Fibroblast of lung (primary cell): ENCODE data around the gene ENPP6. TPM values are rescaled to one million over a fixed set of nuclear protein-coding genes. Genes with fewer than 3 reads are reported as not detected.

ENCODE experiments used
- DNase-seq, 2 donors: peaks; one replicate each; pipeline versions ENCODE4 v3.0.0 to v3.0.0-alpha.2; 2010; ENCODE audit warnings: low read depth in 2 of 2
- H2AFZ ChIP-seq: 2 replicates; pipeline ENCODE4 v1.5.1; 2012; ENCODE audit warnings: low read length, control low read depth, inconsistent platforms
- H3K27ac ChIP-seq: 2 replicates; pipeline ENCODE4 v1.5.1; 2011; ENCODE audit warnings: low read length, control low read depth; ENCODE audit not compliant: insufficient read depth
- H3K27me3 ChIP-seq: 2 replicates; pipeline ENCODE4 v1.5.1; 2011; ENCODE audit warnings: mild to moderate bottlenecking, low read length; ENCODE audit not compliant: control insufficient read depth, insufficient read depth
- H3K36me3 ChIP-seq: 2 replicates; pipeline ENCODE4 v1.5.1; 2011; ENCODE audit warnings: low read length; ENCODE audit not compliant: control insufficient read depth, insufficient read depth
- H3K4me1 ChIP-seq: 2 replicates; pipeline ENCODE4 v1.5.1; 2011; ENCODE audit warnings: low read length; ENCODE audit not compliant: control insufficient read depth, insufficient read depth; ENCODE audit errors: extremely low read depth
- H3K4me2 ChIP-seq: 2 replicates; pipeline ENCODE4 v1.5.1; 2011; ENCODE audit warnings: low read length, control low read depth; ENCODE audit not compliant: insufficient read depth; ENCODE audit errors: extremely low read depth
- H3K4me3 ChIP-seq, 4 experiments: fragments of 200-600 bp in 1 of 4; sonication (generic) in 1 of 4; replicated peaks in 1 of 4; 2 replicates each; pipeline ENCODE4 v1.5.1; 2011 to 2016; ENCODE audit warnings: low read length in 4 of 4, low read depth in 3 of 4, mild to moderate bottlenecking in 3 of 4, control low read depth in 2 of 4, inconsistent platforms in 1 of 4, mixed read lengths in 1 of 4; ENCODE audit not compliant: insufficient read depth in 1 of 4; ENCODE audit errors: control extremely low read depth in 1 of 4
- H3K79me2 ChIP-seq: 2 replicates; pipeline ENCODE4 v1.5.1; 2012; ENCODE audit warnings: mild to moderate bottlenecking, low read length, inconsistent platforms; ENCODE audit not compliant: control insufficient read depth, insufficient read depth
- H3K9ac ChIP-seq: 2 replicates; pipeline ENCODE4 v1.5.1; 2011; ENCODE audit warnings: mild to moderate bottlenecking, low read length, control low read depth; ENCODE audit not compliant: insufficient read depth
- H3K9me3 ChIP-seq: 2 replicates; pipeline ENCODE4 v1.5.1; 2012; ENCODE audit warnings: low read depth, low read length; ENCODE audit not compliant: control insufficient read depth, insufficient read depth
- H4K20me1 ChIP-seq: 2 replicates; pipeline ENCODE4 v1.5.1; 2011; ENCODE audit warnings: low read length; ENCODE audit not compliant: control insufficient read depth, insufficient read depth; ENCODE audit errors: extremely low read depth
- CTCF ChIP-seq, 2 donors: IDR thresholded peaks in 1 of 2; conservative IDR thresholded peaks in 1 of 2; 1 replicate in 1 of 2; 2 replicates in 1 of 2; pipeline ENCODE4 v1.5.1; 2011 to 2012; ENCODE audit warnings: low read length in 2 of 2, control low read depth in 1 of 2, inconsistent platforms in 1 of 2, low read depth in 1 of 2, mild to moderate bottlenecking in 1 of 2
- EZH2 ChIP-seq: IDR thresholded peaks from 2 replicates; pipeline ENCODE4 v1.5.1; 2012; ENCODE audit warnings: low read length, control low read depth, mild to moderate bottlenecking; ENCODE audit errors: missing control alignments
- polyA plus RNA-seq, 2 donors: library from polyadenylated mRNA; depleted of rRNA in 1 of 2; stranded (reverse) in 1 of 2; unstranded in 1 of 2; fragments of >200 nt; gene quantifications; 2 replicates each; pipeline ENCODE4 v1.2.1, GENCODE V29; 2011 to 2012; ENCODE audit warnings: missing spikeins in 1 of 2
- total RNA-seq: library from RNA; depleted of rRNA; stranded (reverse); fragments of >200 nt; gene quantifications from 2 replicates; pipeline ENCODE4 v1.2.1, GENCODE V29; 2014

Gene ENPP6
- total and polyA plus RNA-seq, 2 donors (not counting 1 experiment from before 2014, with no cell fraction given): 0.17 to 0.33 TPM

DNA sequence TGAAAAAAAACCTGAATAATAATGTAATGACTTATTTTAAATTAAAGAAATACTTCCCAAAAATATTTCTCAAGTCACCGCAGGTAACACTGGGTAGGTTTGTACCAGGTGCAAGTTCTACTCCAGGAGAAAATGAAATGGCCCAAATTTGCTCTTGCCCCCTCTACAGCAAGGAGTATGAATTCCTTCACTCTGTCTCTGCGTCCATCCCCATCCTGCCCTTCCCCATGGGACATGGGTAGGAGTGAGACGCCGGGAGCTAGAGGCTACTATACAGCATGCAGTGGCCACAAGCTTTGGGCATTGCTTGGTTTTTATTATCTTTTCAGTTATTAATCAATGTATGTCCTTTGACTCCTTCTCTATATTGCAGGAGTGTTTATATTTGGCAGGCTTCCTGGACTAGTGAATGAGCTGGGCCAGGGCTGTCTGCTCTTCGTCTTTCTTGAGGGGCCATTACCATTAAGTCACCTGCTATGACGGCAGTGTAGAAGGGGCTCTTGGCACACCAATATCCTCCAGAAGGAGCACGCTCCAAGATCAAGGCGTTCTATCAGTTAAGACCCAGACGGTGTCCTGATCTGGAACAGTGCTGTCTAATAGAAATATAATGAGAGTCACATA, 149.6 kb downstream of the ENPP6 start:
- no peak for TF ChIP-seq EZH2
- TF ChIP-seq CTCF (conservative IDR thresholded peaks at IDR 0.05 in 1 of 2, IDR thresholded peaks at IDR 0.05 in 1 of 2; ENCODE audit: low read depth in 1 of 2, low read length in 2 of 2): no peak
- no peak overlapping the region for H2AFZ ChIP-seq
- H3K4me3 ChIP-seq: no peak overlapping the region
- H3K9me3 ChIP-seq: no peaks in the 10 kb centered on the region
- H3K4me2 ChIP-seq: no peak overlapping the region
- H3K36me3 ChIP-seq: no peaks in the 10 kb centered on the region
- H3K4me1 ChIP-seq: no peaks in the 10 kb centered on the region
- no peaks in the 10 kb centered on the region for H3K79me2 ChIP-seq
- H3K27me3 ChIP-seq: no peaks in the 10 kb centered on the region
- no peak overlapping the region for H3K27ac ChIP-seq
- no peak overlapping the region for H3K9ac ChIP-seq
- no peak for DNase-seq
- H4K20me1 ChIP-seq: no peaks in the 10 kb centered on the region

DNA sequence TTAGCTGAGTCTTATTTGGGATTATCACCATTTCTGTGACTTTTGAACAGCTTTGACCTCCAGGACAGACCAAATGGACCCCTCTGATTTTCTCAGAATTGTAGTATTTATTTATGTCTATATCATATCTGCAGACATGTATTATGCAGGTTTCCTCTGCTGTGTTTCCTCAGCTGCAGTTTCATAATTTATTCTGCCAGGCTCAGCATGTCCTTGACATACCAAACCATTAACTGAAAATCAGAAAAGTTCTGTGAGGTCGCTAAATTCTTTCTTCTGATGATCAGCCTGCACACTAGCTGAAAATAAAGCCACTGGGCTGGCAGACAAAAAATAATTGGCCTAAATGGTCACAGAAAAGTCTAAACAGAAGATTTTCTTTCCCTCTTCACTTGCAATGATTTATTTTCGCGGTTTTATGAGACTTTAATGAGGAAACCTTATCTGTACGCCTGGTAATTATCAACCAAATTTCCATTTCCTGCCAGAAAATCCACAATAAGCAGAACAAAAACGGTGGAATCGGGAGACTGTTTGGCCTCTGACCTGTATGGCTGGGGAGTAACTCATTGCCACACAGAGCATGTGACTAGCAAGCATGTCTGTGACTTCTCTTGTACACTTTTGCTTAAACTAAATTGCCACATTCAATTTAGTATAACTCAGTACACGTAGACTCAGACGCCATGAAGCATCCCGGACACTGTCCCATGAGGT, 150.9 kb downstream of the ENPP6 start:
- Histone ChIP-seq H3K9me3 (no peaks in the 10 kb centered on the region), H3K4me3 (no peak overlapping the region), H3K27me3 (no peaks in the 10 kb centered on the region), H3K36me3 (no peaks in the 10 kb centered on the region), H3K27ac (no peak overlapping the region), H3K79me2 (no peaks in the 10 kb centered on the region), H3K9ac (no peak overlapping the region), H4K20me1 (no peaks in the 10 kb centered on the region), H2AFZ (no peak overlapping the region), H3K4me1 (no peaks in the 10 kb centered on the region), H3K4me2 (no peak overlapping the region)
- peak in 1 of 2 donors; percentile 6 for DNase-seq
- TF ChIP-seq EZH2 (no peak), CTCF (conservative IDR thresholded peaks at IDR 0.05 in 1 of 2, IDR thresholded peaks at IDR 0.05 in 1 of 2; ENCODE audit: low read depth in 1 of 2, low read length in 2 of 2) (no peak)

- H3K27me3 ChIP-seq: no peaks in the 10 kb centered on the region
- no peak overlapping the region for H3K27ac ChIP-seq
- H3K36me3 ChIP-seq: no peaks in the 10 kb centered on the region
- H3K9ac ChIP-seq: no peak overlapping the region
- H3K4me3 ChIP-seq: no peak overlapping the region
- no peak overlapping the region for H2AFZ ChIP-seq
- no peak for DNase-seq
- no peaks in the 10 kb centered on the region for H3K9me3 ChIP-seq
- H3K4me2 ChIP-seq: no peak overlapping the region
- H3K79me2 ChIP-seq: no peaks in the 10 kb centered on the region
- no peaks in the 10 kb centered on the region for H4K20me1 ChIP-seq
- TF ChIP-seq EZH2: no peak
- no peak for TF ChIP-seq CTCF (conservative IDR thresholded peaks at IDR 0.05 in 1 of 2, IDR thresholded peaks at IDR 0.05 in 1 of 2; ENCODE audit: low read depth in 1 of 2, low read length in 2 of 2)
- H3K4me1 ChIP-seq: no peaks in the 10 kb centered on the region
Observed at GRCh38 chr4:184064877-184065276, 152.8 kb downstream of the ENPP6 start.
